ENCODE measurements around the gene LAMA5.

Gene LAMA5

DNA sequence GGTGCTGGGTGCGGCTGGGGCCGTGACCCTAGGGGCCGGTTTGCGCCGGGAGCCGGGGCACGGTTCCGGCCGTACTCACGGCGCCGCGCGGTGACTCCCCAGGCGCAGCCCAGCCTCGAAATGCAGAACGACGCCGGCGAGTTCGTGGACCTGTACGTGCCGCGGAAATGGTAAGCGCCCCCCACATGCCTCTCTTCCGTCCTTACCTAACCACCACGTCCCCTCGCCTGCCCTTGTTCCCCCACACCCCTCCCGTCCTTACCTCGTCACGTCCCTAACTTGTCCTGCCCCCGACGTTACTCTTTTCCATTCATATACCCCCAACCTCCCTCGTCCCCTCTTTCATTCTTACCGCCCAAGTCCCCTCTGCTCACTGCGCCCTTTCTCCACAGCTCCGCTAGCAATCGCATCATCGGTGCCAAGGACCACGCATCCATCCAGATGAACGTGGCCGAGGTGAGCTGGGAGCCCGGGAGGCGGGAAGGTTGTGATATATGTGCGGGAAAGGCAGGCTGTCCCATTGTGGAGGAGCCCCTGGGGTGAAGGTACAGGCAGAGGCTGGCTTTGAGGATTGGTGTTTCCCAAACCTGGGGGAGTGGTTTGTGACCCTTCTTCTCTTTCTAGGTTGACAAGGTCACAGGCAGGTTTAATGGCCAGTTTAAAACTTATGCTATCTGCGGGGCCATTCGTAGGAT is 20.3 kb upstream of the LAMA5 start:
- TF ChIP-seq, protein P1, sequence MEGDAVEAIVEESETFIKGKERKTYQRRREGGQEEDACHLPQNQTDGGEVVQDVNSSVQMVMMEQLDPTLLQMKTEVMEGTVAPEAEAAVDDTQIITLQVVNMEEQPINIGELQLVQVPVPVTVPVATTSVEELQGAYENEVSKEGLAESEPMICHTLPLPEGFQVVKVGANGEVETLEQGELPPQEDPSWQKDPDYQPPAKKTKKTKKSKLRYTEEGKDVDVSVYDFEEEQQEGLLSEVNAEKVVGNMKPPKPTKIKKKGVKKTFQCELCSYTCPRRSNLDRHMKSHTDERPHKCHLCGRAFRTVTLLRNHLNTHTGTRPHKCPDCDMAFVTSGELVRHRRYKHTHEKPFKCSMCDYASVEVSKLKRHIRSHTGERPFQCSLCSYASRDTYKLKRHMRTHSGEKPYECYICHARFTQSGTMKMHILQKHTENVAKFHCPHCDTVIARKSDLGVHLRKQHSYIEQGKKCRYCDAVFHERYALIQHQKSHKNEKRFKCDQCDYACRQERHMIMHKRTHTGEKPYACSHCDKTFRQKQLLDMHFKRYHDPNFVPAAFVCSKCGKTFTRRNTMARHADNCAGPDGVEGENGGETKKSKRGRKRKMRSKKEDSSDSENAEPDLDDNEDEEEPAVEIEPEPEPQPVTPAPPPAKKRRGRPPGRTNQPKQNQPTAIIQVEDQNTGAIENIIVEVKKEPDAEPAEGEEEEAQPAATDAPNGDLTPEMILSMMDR (IDR thresholded peaks at IDR 0.05; ENCODE audit: insufficient read depth, low read depth, low read length, missing control alignments) = no peak
- peak overlapping the region; percentile 98 for H3K4me3 ChIP-seq (ENCODE audit: low read length)
- no peak for DNase-seq (ENCODE audit: low read depth)

DNA sequence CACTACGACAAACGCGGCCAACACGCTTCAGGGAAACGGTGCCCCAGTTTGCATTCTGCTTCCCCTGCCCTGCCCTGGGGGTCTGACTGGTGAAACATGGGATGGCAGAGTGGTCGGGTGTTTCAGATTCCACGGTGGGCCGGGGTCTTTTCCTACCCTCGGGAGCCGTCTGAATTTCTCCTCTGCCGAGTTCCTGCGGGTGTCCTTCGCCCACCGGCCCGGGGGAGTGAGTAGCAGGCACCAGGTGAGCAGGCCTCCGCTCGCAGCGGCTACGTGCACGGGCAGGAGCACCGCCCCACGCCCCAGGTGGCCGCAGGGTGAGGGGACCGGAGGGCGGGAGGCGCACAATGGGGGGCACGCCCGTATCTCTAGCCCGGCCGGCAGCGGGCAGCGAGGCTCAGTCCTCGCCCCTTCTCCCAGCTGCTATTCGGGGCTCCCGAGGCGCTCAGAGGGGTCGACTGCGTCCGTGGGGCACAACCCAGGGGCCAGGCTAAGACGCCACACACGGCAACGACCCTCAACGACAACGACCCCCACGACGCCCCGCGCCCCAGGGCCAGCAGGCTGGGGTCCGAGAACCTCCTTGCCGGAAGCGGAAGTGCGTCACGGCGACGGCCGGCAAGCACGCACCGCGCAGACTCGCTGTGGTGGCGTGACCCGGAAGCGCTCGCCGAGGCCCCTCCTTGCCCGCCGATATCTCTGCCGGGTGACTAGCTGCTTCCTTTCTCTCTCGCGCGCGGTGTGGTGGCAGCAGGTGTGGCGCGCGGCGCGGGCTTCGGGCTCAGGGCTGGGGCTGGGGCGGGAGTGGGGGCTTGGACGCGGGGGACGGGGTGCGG is 19.5 kb upstream of the LAMA5 start, which contains the start of gene RPS21:
TSS of gene RPS21 (plus strand) at position 721 of the 836 bp plus-strand sequence. CDS start 236 bp downstream, outside the sequence.
- TF ChIP-seq, protein P1 (IDR thresholded peaks at IDR 0.05; ENCODE audit: insufficient read depth, low read depth, low read length, missing control alignments) = no peak
- peak; percentile 95 for DNase-seq (ENCODE audit: low read depth)

DNA sequence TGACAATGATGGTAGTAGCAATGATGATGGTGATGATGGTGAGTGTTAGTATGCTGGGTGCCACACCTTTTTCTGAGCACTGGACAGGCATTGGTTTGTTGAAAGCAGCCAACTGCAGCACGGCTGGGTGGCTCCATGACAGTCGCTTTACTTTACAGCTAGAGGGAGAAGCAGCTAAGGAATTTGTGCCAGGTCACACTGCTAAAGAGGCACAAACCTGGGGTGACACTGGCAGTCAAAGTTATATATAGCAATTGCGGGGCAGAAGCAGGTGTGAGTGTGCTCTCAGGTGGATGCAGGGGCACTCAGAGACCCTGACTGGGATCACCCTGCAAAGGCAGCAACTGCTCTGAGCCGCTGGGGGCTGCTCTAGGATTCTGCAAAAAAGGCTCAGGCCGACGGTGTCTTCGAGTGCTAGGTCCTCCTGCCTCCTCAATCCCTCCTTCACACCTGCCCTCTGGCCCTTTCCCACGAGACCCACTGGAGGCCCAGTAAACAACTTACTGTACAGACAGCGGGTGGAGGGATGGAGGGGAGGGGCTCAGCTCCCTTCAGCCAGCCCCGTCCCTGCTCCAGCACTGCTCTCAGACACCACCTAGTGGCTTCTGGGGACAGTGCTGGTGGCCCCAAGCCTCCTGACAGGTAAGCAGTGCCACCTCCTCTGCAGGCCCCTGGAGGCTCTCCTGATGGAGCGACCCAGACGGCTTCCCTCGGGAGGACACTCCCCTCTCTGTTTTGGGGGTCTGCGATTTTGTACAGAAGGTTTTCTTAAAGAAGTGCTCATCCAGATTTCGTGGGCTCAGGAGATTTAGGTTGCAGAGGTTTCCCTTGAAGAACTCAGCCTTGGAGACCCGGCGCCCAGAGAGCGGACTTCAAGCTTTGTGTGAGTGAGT is 15.4 kb upstream of the LAMA5 start:
- H3K4me3 ChIP-seq (ENCODE audit: low read length) = no peak overlapping the region
- TF ChIP-seq, protein P1 (IDR thresholded peaks at IDR 0.05; ENCODE audit: insufficient read depth, low read depth, low read length, missing control alignments) = peak; percentile 96
- peak; percentile 88 for DNase-seq (ENCODE audit: low read depth)

More for the DNA sequence above, 19.5 kb upstream of the LAMA5 start, which contains the start of gene RPS21:
- peak within 1 kb of the TSS; percentile 98 for H3K4me3 ChIP-seq (ENCODE audit: low read length)

DNA sequence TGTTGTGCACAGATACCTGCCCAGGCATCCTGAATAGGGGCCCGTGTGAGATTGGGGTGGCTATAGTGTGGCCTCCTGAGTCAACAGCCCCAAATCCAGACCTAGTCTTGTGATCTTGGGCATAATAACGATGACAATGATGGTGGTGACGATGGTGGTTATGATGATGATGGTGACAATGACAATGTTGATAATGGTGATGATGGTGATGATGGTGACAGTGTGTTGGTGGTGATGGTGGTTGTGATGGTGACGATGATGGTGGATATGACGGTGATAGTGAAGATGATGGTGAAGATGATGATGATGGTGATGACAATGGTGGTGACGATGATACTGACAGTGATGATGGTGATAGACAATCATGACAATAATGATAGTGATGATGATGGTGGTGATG is 14.7 kb upstream of the LAMA5 start:
- TF ChIP-seq, protein P1 (IDR thresholded peaks at IDR 0.05; ENCODE audit: insufficient read depth, low read depth, low read length, missing control alignments) = no peak
- no peak for DNase-seq (ENCODE audit: low read depth)

DNA sequence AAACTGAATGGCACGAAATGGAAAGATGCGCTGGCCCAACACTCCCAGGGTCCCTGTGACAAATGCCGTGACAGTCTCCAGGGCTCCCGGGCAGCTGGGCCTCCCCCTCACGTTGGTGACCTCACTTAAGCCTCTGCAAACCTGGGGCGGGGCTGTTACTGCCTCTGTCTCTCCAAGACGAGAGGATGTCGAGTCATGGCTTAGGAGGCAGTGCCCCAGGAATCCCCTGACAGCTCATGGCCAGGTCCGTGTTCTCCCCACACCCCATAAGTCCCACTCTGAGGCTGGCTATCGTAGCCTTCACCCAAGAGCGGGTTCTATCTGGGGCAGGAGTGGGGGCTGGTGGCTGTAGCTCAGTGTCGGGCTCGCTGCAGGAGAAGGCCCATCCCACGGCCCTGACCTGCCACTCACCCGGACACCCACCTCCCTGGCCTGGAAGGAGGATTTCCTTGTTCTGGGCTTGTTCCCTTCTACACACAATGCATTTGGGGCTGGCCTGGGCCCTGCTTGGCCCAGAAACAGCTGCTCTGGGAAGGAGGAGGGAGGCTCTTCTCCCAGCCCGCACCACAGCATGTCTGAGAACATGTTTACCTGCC is 14.2 kb upstream of the LAMA5 start:
- TF ChIP-seq, protein P1 (IDR thresholded peaks at IDR 0.05; ENCODE audit: insufficient read depth, low read depth, low read length, missing control alignments) = no peak
- H3K4me3 ChIP-seq (ENCODE audit: low read length) = no peak overlapping the region
- DNase-seq (ENCODE audit: low read depth) = peak; percentile 86

More for the DNA sequence above, 14.7 kb upstream of the LAMA5 start:
- no peak overlapping the region for H3K4me3 ChIP-seq (ENCODE audit: low read length)

DNA sequence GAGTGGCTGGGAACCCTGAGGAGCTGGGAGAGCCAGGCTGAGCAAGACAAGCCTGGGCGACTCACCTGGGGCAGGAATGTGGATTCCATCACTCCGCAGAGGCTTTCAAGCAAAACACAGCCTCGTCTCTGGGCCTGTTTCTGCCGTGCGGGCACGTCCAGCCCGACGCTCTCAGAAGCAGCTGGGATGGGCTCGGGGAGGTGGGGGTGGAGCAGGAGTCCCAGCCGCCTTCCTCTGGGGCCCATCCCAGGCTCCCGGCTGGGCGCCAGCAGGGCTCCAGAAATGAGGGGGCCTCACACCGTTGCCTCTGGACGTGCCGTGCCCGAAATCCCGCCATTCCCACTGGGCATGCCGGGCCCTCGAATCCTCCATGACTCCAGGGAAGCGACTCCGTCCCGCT is 11.1 kb upstream of the LAMA5 start:
- peak; percentile 99 for DNase-seq (ENCODE audit: low read depth)
- TF ChIP-seq, protein P1 (IDR thresholded peaks at IDR 0.05; ENCODE audit: insufficient read depth, low read depth, low read length, missing control alignments) = no peak
- peak overlapping the region; percentile 40 for H3K4me3 ChIP-seq (ENCODE audit: low read length)

Measured in epithelial cell of esophagus (primary cell).